GM21423 (cell line): ENCODE results near the gene TMCO4.
"Not testable (repeated sequence)": the region's sequence is repeated elsewhere in the genome, so short reads cannot be mapped to it uniquely, and the experiment has no call there.

Experiments
- ATAC-seq: cut with Tn5 transposase; IDR thresholded peaks from one replicate; pipeline ENCODE4 v1.9.1; 2021; ENCODE audit warnings: mild to moderate bottlenecking, moderate library complexity; ENCODE audit not compliant: unreplicated experiment

Gene TMCO4

GRCh38 chr1:19643602-19644394, 155.9 kb downstream of the TMCO4 start, which contains the start of gene NBL1:
Gene NBL1 (plus strand): TSS chr1:19644311. CDS start chr1:19655031, 10,720 bp downstream.
- peak; percentile 81 for ATAC-seq

GRCh38 chr1:19643121-19643520, 156.6 kb downstream of the TMCO4 start:
- ATAC-seq, result no peak

- no peak for ATAC-seq
These were observed 159.1 kb downstream of the TMCO4 start for GRCh38 chr1:19640363-19641316.

- ATAC-seq, result no peak
These were observed 159.7 kb downstream of the TMCO4 start for GRCh38 chr1:19639999-19640362.

- not testable (repeated sequence) for ATAC-seq
These were observed 160.5 kb downstream of the TMCO4 start for GRCh38 chr1:19639228-19639627.

GRCh38 chr1:19637606-19638005, 162.1 kb downstream of the TMCO4 start:
- ATAC-seq, result no peak

- ATAC-seq, result not testable (repeated sequence)
These were observed 163.0 kb downstream of the TMCO4 start for GRCh38 chr1:19636749-19637148.

GRCh38 chr1:19636065-19636464, 163.7 kb downstream of the TMCO4 start:
- ATAC-seq, result no peak

GRCh38 chr1:19635646-19636045, 164.1 kb downstream of the TMCO4 start:
- no peak for ATAC-seq

- ATAC-seq, result not testable (repeated sequence)
These were observed 164.7 kb downstream of the TMCO4 start for GRCh38 chr1:19635064-19635463.

- ATAC-seq, result no peak
These were observed 166.6 kb downstream of the TMCO4 start for GRCh38 chr1:19633106-19633505.
